Stimulated activated CD4-positive, alpha-beta T cell treated with anti-CD3 and anti-CD28 coated beads, Interleukin-15, amount 100 ng/mL, for 24 hours (primary cell): ENCODE data around the gene KIF1A.
"Not testable (repeated sequence)": the region's sequence is repeated elsewhere in the genome, so short reads cannot be mapped to it uniquely, and the experiment has no call there.

Experiments used
- DNase-seq: peaks from one replicate; pipeline ENCODE4 v3.0.0-alpha.2; 2020

Gene KIF1A

GRCh38 chr2:240847817-240848216 lies 27.8 kb upstream of the KIF1A start:
- no peak for DNase-seq

GRCh38 chr2:240846873-240847595 lies 27.0 kb upstream of the KIF1A start:
- DNase-seq = no peak

- not testable (repeated sequence) for DNase-seq
These were observed 26.3 kb upstream of the KIF1A start for GRCh38 chr2:240846309-240846708.

- DNase-seq = peak; percentile 35
These were observed 20.5 kb upstream of the KIF1A start for GRCh38 chr2:240840435-240841060.

GRCh38 chr2:240839152-240840143 lies 19.4 kb upstream of the KIF1A start:
- DNase-seq = no peak

GRCh38 chr2:240837621-240838020 lies 17.6 kb upstream of the KIF1A start:
- DNase-seq = no peak

- no peak for DNase-seq
These were observed 16.9 kb upstream of the KIF1A start for GRCh38 chr2:240836781-240837467.

- DNase-seq = no peak
These were observed 15.5 kb upstream of the KIF1A start for GRCh38 chr2:240835528-240835927.

GRCh38 chr2:240834377-240834975 lies 14.5 kb upstream of the KIF1A start:
- no peak for DNase-seq

GRCh38 chr2:240833724-240834285 lies 13.8 kb upstream of the KIF1A start:
- DNase-seq = no peak

GRCh38 chr2:240832921-240833494 lies 13.0 kb upstream of the KIF1A start:
- DNase-seq = no peak

- peak; percentile 96 for DNase-seq
These were observed 12.2 kb upstream of the KIF1A start for GRCh38 chr2:240832205-240832727.

- DNase-seq = no peak
These were observed 11.7 kb upstream of the KIF1A start for GRCh38 chr2:240831594-240832204.

- no peak for DNase-seq
These were observed 5.5 kb upstream of the KIF1A start for GRCh38 chr2:240825476-240825875.

GRCh38 chr2:240823449-240824336 lies 3.7 kb upstream of the KIF1A start:
- DNase-seq = no peak

GRCh38 chr2:240822280-240822847 lies 2.3 kb upstream of the KIF1A start:
- no peak for DNase-seq

- DNase-seq = no peak
These were observed 1.4 kb upstream of the KIF1A start for GRCh38 chr2:240821429-240821778.

- DNase-seq = peak; percentile 47
These were observed 799 bp upstream of the KIF1A start for GRCh38 chr2:240820607-240821428.
